Osteoblast (primary cell): ENCODE results near the gene RTF2. TPM values are rescaled to one million over a fixed set of nuclear protein-coding genes. Genes with fewer than 3 reads are reported as not detected.

Experiments used
- DNase-seq: peaks from one replicate; pipeline ENCODE4 v3.0.0; 2011; ENCODE audit warnings: low spot score, mixed read lengths; ENCODE audit not compliant: insufficient read length; ENCODE audit errors: missing footprints
- H2AFZ ChIP-seq: 2 replicates; pipeline ENCODE4 v1.6.0; 2011; ENCODE audit warnings: mild to moderate bottlenecking, low read length
- H3K27ac ChIP-seq: 2 replicates; pipeline ENCODE4 v1.5.1; 2011; ENCODE audit warnings: mild to moderate bottlenecking, low read depth, low read length, moderate library complexity
- H3K27me3 ChIP-seq: 2 replicates; pipeline ENCODE4 v1.6.0; 2012; ENCODE audit warnings: mild to moderate bottlenecking, control low read depth, inconsistent platforms, low read length, moderate library complexity; ENCODE audit not compliant: insufficient read depth
- H3K36me3 ChIP-seq: 2 replicates; pipeline ENCODE4 v1.5.1; 2011; ENCODE audit warnings: mild to moderate bottlenecking, low read length, control low read depth, moderate library complexity; ENCODE audit not compliant: insufficient read depth
- H3K4me1 ChIP-seq: 2 replicates; pipeline ENCODE4 v1.5.1; 2011; ENCODE audit warnings: mild to moderate bottlenecking, low read length, control low read depth, moderate library complexity; ENCODE audit not compliant: insufficient read depth
- H3K4me2 ChIP-seq: 2 replicates; pipeline ENCODE4 v1.6.0; 2011; ENCODE audit warnings: mild to moderate bottlenecking, low read length; ENCODE audit not compliant: insufficient read depth
- H3K4me3 ChIP-seq: fragments of 200-600 bp; sonication (generic); 3 replicates; pipeline ENCODE4 v1.5.1; 2012; ENCODE audit warnings: mild to moderate bottlenecking, low read length, inconsistent platforms; ENCODE audit not compliant: insufficient read depth
- H3K79me2 ChIP-seq: 2 replicates; pipeline ENCODE4 v1.6.0; 2012; ENCODE audit warnings: mild to moderate bottlenecking, low read length, control low read depth, inconsistent platforms; ENCODE audit not compliant: insufficient read depth
- H3K9me3 ChIP-seq: 2 replicates; pipeline ENCODE4 v1.5.1; 2011; ENCODE audit warnings: low read depth, low read length, control low read depth
- H4K20me1 ChIP-seq: 2 replicates; pipeline ENCODE4 v1.6.0; 2012; ENCODE audit warnings: mild to moderate bottlenecking, low read length, control low read depth; ENCODE audit not compliant: insufficient read depth
- CTCF ChIP-seq: IDR thresholded peaks from 2 replicates; pipeline ENCODE4 v1.5.1; 2011; ENCODE audit warnings: mild to moderate bottlenecking, low read depth, low read length, moderate library complexity; ENCODE audit errors: extremely low read depth
- total RNA-seq: library from RNA; depleted of rRNA; stranded (reverse); fragments of >200 nt; gene quantifications from 2 replicates; pipeline ENCODE4 v1.2.3, GENCODE V29; 2012

RTF2 gene
- total RNA-seq, 1 donor: 69.1 TPM

GRCh38 chr20:56460459-56460858 lies 8.0 kb upstream of the RTF2 start:
- no peaks in the 10 kb centered on the region for H3K79me2 ChIP-seq
- H3K27ac ChIP-seq: no peak overlapping the region
- no peak for TF ChIP-seq CTCF
- H3K4me2 ChIP-seq: no peak overlapping the region
- H3K9me3 ChIP-seq: no peaks in the 10 kb centered on the region
- H3K36me3 ChIP-seq: no peaks in the 10 kb centered on the region
- no peak overlapping the region for H3K4me3 ChIP-seq
- no peaks in the 10 kb centered on the region for H3K27me3 ChIP-seq
- H4K20me1 ChIP-seq: no peaks in the 10 kb centered on the region
- no peaks in the 10 kb centered on the region for H3K4me1 ChIP-seq
- H2AFZ ChIP-seq: no peak overlapping the region
- no peak for DNase-seq

GRCh38 chr20:56461576-56461975 lies 6.9 kb upstream of the RTF2 start:
- Histone ChIP-seq H3K79me2 (no peaks in the 10 kb centered on the region), H4K20me1 (no peaks in the 10 kb centered on the region), H3K27me3 (no peaks in the 10 kb centered on the region), H3K9me3 (no peaks in the 10 kb centered on the region), H3K27ac (no peak overlapping the region), H3K36me3 (no peaks in the 10 kb centered on the region), H2AFZ (no peak overlapping the region), H3K4me3 (no peak overlapping the region), H3K4me2 (no peak overlapping the region), H3K4me1 (no peaks in the 10 kb centered on the region)
- no peak for TF ChIP-seq CTCF
- no peak for DNase-seq

- Histone ChIP-seq H4K20me1 (no peaks in the 10 kb centered on the region), H3K4me2 (no peak overlapping the region), H3K4me1 (peaks cover 6% of the 10 kb centered on the region), H3K27me3 (no peaks in the 10 kb centered on the region), H3K36me3 (no peaks in the 10 kb centered on the region), H3K9me3 (no peaks in the 10 kb centered on the region), H3K4me3 (no peak overlapping the region), H3K27ac (no peak overlapping the region), H2AFZ (no peak overlapping the region), H3K79me2 (peaks cover under 1% of the 10 kb centered on the region)
- DNase-seq: no peak
- no peak for TF ChIP-seq CTCF
Measured at GRCh38 chr20:56463428-56463827, 5.0 kb upstream of the RTF2 start.

GRCh38 chr20:56465997-56466396 lies 2.4 kb upstream of the RTF2 start:
- Histone ChIP-seq H2AFZ (peak overlapping the region; percentile 62), H4K20me1 (no peaks in the 10 kb centered on the region), H3K4me3 (no peak overlapping the region), H3K27ac (no peak overlapping the region), H3K4me2 (no peak overlapping the region), H3K36me3 (no peaks in the 10 kb centered on the region), H3K4me1 (peaks cover 17% of the 10 kb centered on the region), H3K79me2 (peaks cover 26% of the 10 kb centered on the region), H3K27me3 (no peaks in the 10 kb centered on the region), H3K9me3 (no peaks in the 10 kb centered on the region)
- DNase-seq: no peak
- no peak for TF ChIP-seq CTCF
